GM12864 (cell line): ENCODE data around the gene TMEM37.

ENCODE experiments used
- DNase-seq: peaks from one replicate; pipeline ENCODE4 v3.0.0-alpha.2; 2011; ENCODE audit warnings: low read depth
- H3K4me3 ChIP-seq: 2 replicates; pipeline ENCODE4 v1.5.1; 2011; ENCODE audit warnings: mild to moderate bottlenecking, low read depth, low read length, control low read depth
- CTCF ChIP-seq: IDR thresholded peaks from 2 replicates; pipeline ENCODE4 v1.5.1; 2011; ENCODE audit warnings: low read depth, mild to moderate bottlenecking, moderate library complexity, low read length, control low read depth, inconsistent platforms; ENCODE audit errors: missing control alignments

TMEM37 gene

GRCh38 chr2:119478978-119479295 lies 47.3 kb downstream of the TMEM37 start:
- TF ChIP-seq CTCF: no peak
- no peak overlapping the region for H3K4me3 ChIP-seq
- no peak for DNase-seq

- DNase-seq: no peak
- no peak overlapping the region for H3K4me3 ChIP-seq
- no peak for TF ChIP-seq CTCF
Measured at GRCh38 chr2:119480184-119480583, 48.5 kb downstream of the TMEM37 start.

- H3K4me3 ChIP-seq: no peak overlapping the region
- no peak for DNase-seq
- no peak for TF ChIP-seq CTCF
Measured at GRCh38 chr2:119480718-119481142, 49.1 kb downstream of the TMEM37 start.

GRCh38 chr2:119481501-119482455 lies 50.1 kb downstream of the TMEM37 start:
- DNase-seq: no peak
- no peak overlapping the region for H3K4me3 ChIP-seq
- no peak for TF ChIP-seq CTCF

- H3K4me3 ChIP-seq: no peak overlapping the region
- DNase-seq: no peak
- TF ChIP-seq CTCF: no peak
Measured at GRCh38 chr2:119482481-119483394, 51.1 kb downstream of the TMEM37 start.

- TF ChIP-seq CTCF: no peak
- H3K4me3 ChIP-seq: no peak overlapping the region
- DNase-seq: no peak
Measured at GRCh38 chr2:119483395-119483753, 51.7 kb downstream of the TMEM37 start.
